OCI-LY1 (cell line): ENCODE measurements around the gene SEZ6.

ENCODE experiments used
- EZH2 ChIP-seq: fragments of 200-600 bp; sonication (generic), shearing (Covaris generic); IDR thresholded peaks from 2 replicates; pipeline ENCODE4 v1.8.0; 2017; ENCODE audit warnings: borderline replicate concordance, mixed run types, mild to moderate bottlenecking, antibody characterized with exemption, low read length, moderate library complexity, mixed read lengths
- TF ChIP-seq, protein P1 (sequence below): fragments of 200-600 bp; sonication (generic), shearing (Covaris generic); IDR thresholded peaks from 2 replicates; pipeline ENCODE4 v1.5.1; 2017; ENCODE audit warnings: mild to moderate bottlenecking, antibody characterized with exemption, low read length, moderate library complexity, mixed read lengths

DNA sequence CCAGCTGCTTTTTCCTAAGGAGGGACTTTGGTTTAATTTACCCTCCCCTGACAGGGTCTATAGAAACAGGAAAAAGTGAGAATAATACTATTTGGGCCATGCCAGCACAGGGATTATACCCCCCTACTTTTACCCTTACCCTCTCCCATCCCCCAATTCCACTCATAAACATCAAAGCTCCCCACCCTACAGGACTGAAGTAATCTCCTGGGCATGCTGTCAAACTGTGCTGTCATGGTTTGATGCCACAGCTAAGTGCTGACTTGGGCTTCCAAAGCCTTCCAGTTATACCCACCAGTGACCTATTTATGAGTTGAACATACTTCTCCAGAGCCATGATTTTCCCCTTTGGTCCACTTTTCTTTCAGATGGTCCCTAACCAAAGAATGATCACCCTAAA is 67.3 kb downstream of the SEZ6 start:
- TF ChIP-seq, protein P1, sequence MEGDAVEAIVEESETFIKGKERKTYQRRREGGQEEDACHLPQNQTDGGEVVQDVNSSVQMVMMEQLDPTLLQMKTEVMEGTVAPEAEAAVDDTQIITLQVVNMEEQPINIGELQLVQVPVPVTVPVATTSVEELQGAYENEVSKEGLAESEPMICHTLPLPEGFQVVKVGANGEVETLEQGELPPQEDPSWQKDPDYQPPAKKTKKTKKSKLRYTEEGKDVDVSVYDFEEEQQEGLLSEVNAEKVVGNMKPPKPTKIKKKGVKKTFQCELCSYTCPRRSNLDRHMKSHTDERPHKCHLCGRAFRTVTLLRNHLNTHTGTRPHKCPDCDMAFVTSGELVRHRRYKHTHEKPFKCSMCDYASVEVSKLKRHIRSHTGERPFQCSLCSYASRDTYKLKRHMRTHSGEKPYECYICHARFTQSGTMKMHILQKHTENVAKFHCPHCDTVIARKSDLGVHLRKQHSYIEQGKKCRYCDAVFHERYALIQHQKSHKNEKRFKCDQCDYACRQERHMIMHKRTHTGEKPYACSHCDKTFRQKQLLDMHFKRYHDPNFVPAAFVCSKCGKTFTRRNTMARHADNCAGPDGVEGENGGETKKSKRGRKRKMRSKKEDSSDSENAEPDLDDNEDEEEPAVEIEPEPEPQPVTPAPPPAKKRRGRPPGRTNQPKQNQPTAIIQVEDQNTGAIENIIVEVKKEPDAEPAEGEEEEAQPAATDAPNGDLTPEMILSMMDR: no peak
- TF ChIP-seq EZH2: no peak
